WTC11 (cell line): ENCODE results near the gene CLASP2.
"Not testable (repeated sequence)": the region's sequence is repeated elsewhere in the genome, so short reads cannot be mapped to it uniquely, and the experiment has no call there.

ENCODE experiments used
- ETV6 ChIP-seq: sonication (generic); formaldehyde crosslinking; IDR thresholded peaks from 2 replicates; pipeline ENCODE4 v1.8.1; 2022; ENCODE audit warnings: mild to moderate bottlenecking, missing genetic modification reagents
- FOXJ3 ChIP-seq: sonication (generic); formaldehyde crosslinking; IDR thresholded peaks from 2 replicates; pipeline ENCODE4 v1.9.0; 2021; ENCODE audit warnings: missing genetic modification reagents, mild to moderate bottlenecking, borderline replicate concordance
- RELA ChIP-seq: sonication (generic); formaldehyde crosslinking; IDR thresholded peaks from 2 replicates; pipeline ENCODE4 v1.8.1; 2022; ENCODE audit warnings: missing genetic modification reagents, mild to moderate bottlenecking, borderline replicate concordance
- SMAD3 ChIP-seq: sonication (generic); formaldehyde crosslinking; IDR thresholded peaks from 2 replicates; pipeline ENCODE4 v1.8.0; 2022; ENCODE audit warnings: missing genetic modification reagents, mild to moderate bottlenecking, borderline replicate concordance
- ZNF317 ChIP-seq: sonication (generic); formaldehyde crosslinking; IDR thresholded peaks from 2 replicates; pipeline ENCODE4 v1.8.1; 2023; ENCODE audit warnings: low read depth, mild to moderate bottlenecking, moderate library complexity, missing genetic modification reagents, borderline replicate concordance
- TF ChIP-seq, protein P1 (sequence below): sonication (generic); formaldehyde crosslinking; IDR thresholded peaks from 2 replicates; pipeline ENCODE4 v1.8.0; 2023; ENCODE audit warnings: missing genetic modification reagents
- TF ChIP-seq, protein P2 (sequence below): sonication (generic); formaldehyde crosslinking; IDR thresholded peaks from 2 replicates; pipeline ENCODE4 v1.8.1; 2023; ENCODE audit warnings: mild to moderate bottlenecking, missing genetic modification reagents, borderline replicate concordance
- TF ChIP-seq, protein P3 (sequence below): fragments of 200-600 bp; IDR thresholded peaks from 2 replicates; pipeline ENCODE4 v1.8.0; 2022; ENCODE audit warnings: antibody characterized with exemption
- TF ChIP-seq, protein P4 (sequence below): sonication (generic); formaldehyde crosslinking; IDR thresholded peaks from 2 replicates; pipeline ENCODE4 v1.8.0; 2022; ENCODE audit warnings: mild to moderate bottlenecking, missing genetic modification reagents
- TF ChIP-seq, protein P5 (sequence below): sonication (generic); formaldehyde crosslinking; IDR thresholded peaks from 2 replicates; pipeline ENCODE4 v1.8.0; 2022; ENCODE audit warnings: mild to moderate bottlenecking, missing genetic modification reagents
- TF ChIP-seq, protein P6 (sequence below): sonication (generic); formaldehyde crosslinking; IDR thresholded peaks from 2 replicates; pipeline ENCODE4 v1.8.1; 2022; ENCODE audit warnings: low read depth, mild to moderate bottlenecking, moderate library complexity, missing genetic modification reagents, borderline replicate concordance

DNA sequence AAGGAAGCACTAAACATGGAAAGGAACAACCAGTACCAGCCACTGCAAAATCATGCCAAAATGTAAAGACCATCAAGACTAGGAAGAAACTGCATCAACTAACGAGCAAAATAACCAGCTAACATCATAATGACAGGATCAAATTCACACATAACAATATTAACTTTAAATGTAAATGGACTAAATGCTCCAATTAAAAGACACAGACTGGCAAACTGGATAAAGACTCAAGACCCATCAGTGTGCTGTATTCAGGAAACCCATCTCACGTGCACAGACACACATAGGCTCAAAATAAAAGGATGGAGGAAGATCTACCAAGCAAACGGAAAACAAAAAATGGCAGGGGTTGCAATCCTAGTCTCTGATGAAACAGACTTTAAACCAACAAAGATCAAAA lies 44.6 kb downstream of the CLASP2 start:
- TF ChIP-seq, protein P1, sequence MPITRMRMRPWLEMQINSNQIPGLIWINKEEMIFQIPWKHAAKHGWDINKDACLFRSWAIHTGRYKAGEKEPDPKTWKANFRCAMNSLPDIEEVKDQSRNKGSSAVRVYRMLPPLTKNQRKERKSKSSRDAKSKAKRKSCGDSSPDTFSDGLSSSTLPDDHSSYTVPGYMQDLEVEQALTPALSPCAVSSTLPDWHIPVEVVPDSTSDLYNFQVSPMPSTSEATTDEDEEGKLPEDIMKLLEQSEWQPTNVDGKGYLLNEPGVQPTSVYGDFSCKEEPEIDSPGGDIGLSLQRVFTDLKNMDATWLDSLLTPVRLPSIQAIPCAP (CRISPR knock-in tag), result not testable (repeated sequence)
- TF ChIP-seq, protein P2, sequence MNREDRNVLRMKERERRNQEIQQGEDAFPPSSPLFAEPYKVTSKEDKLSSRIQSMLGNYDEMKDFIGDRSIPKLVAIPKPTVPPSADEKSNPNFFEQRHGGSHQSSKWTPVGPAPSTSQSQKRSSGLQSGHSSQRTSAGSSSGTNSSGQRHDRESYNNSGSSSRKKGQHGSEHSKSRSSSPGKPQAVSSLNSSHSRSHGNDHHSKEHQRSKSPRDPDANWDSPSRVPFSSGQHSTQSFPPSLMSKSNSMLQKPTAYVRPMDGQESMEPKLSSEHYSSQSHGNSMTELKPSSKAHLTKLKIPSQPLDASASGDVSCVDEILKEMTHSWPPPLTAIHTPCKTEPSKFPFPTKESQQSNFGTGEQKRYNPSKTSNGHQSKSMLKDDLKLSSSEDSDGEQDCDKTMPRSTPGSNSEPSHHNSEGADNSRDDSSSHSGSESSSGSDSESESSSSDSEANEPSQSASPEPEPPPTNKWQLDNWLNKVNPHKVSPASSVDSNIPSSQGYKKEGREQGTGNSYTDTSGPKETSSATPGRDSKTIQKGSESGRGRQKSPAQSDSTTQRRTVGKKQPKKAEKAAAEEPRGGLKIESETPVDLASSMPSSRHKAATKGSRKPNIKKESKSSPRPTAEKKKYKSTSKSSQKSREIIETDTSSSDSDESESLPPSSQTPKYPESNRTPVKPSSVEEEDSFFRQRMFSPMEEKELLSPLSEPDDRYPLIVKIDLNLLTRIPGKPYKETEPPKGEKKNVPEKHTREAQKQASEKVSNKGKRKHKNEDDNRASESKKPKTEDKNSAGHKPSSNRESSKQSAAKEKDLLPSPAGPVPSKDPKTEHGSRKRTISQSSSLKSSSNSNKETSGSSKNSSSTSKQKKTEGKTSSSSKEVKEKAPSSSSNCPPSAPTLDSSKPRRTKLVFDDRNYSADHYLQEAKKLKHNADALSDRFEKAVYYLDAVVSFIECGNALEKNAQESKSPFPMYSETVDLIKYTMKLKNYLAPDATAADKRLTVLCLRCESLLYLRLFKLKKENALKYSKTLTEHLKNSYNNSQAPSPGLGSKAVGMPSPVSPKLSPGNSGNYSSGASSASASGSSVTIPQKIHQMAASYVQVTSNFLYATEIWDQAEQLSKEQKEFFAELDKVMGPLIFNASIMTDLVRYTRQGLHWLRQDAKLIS (CRISPR knock-in tag), result not testable (repeated sequence)
- TF ChIP-seq FOXJ3, RELA, ZNF317, ETV6, SMAD3 (CRISPR knock-in tag): not testable (repeated sequence)
- TF ChIP-seq, protein P3, sequence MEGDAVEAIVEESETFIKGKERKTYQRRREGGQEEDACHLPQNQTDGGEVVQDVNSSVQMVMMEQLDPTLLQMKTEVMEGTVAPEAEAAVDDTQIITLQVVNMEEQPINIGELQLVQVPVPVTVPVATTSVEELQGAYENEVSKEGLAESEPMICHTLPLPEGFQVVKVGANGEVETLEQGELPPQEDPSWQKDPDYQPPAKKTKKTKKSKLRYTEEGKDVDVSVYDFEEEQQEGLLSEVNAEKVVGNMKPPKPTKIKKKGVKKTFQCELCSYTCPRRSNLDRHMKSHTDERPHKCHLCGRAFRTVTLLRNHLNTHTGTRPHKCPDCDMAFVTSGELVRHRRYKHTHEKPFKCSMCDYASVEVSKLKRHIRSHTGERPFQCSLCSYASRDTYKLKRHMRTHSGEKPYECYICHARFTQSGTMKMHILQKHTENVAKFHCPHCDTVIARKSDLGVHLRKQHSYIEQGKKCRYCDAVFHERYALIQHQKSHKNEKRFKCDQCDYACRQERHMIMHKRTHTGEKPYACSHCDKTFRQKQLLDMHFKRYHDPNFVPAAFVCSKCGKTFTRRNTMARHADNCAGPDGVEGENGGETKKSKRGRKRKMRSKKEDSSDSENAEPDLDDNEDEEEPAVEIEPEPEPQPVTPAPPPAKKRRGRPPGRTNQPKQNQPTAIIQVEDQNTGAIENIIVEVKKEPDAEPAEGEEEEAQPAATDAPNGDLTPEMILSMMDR, result not testable (repeated sequence)
- TF ChIP-seq, protein P4, sequence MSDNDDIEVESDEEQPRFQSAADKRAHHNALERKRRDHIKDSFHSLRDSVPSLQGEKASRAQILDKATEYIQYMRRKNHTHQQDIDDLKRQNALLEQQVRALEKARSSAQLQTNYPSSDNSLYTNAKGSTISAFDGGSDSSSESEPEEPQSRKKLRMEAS (CRISPR knock-in tag), result not testable (repeated sequence)
- TF ChIP-seq, protein P5, sequence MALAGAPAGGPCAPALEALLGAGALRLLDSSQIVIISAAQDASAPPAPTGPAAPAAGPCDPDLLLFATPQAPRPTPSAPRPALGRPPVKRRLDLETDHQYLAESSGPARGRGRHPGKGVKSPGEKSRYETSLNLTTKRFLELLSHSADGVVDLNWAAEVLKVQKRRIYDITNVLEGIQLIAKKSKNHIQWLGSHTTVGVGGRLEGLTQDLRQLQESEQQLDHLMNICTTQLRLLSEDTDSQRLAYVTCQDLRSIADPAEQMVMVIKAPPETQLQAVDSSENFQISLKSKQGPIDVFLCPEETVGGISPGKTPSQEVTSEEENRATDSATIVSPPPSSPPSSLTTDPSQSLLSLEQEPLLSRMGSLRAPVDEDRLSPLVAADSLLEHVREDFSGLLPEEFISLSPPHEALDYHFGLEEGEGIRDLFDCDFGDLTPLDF (CRISPR knock-in tag), result not testable (repeated sequence)
- TF ChIP-seq, protein P6, sequence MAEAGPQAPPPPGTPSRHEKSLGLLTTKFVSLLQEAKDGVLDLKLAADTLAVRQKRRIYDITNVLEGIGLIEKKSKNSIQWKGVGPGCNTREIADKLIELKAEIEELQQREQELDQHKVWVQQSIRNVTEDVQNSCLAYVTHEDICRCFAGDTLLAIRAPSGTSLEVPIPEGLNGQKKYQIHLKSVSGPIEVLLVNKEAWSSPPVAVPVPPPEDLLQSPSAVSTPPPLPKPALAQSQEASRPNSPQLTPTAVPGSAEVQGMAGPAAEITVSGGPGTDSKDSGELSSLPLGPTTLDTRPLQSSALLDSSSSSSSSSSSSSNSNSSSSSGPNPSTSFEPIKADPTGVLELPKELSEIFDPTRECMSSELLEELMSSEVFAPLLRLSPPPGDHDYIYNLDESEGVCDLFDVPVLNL (CRISPR knock-in tag), result not testable (repeated sequence)
